Hematopoietic multipotent progenitor cell treated with erythropoietin and hydrocortisone succinate and interleukin-3 and kit ligand, for 17 days (in vitro differentiated cells): Measurements from ENCODE around the gene DDX41.
"Not testable (repeated sequence)": the region's sequence is repeated elsewhere in the genome, so short reads cannot be mapped to it uniquely, and the experiment has no call there.

Source experiments
- DNase-seq: peaks from one replicate; pipeline ENCODE4 v3.0.0-alpha.2; 2015; ENCODE audit warnings: low spot score

The DDX41 gene

DNA sequence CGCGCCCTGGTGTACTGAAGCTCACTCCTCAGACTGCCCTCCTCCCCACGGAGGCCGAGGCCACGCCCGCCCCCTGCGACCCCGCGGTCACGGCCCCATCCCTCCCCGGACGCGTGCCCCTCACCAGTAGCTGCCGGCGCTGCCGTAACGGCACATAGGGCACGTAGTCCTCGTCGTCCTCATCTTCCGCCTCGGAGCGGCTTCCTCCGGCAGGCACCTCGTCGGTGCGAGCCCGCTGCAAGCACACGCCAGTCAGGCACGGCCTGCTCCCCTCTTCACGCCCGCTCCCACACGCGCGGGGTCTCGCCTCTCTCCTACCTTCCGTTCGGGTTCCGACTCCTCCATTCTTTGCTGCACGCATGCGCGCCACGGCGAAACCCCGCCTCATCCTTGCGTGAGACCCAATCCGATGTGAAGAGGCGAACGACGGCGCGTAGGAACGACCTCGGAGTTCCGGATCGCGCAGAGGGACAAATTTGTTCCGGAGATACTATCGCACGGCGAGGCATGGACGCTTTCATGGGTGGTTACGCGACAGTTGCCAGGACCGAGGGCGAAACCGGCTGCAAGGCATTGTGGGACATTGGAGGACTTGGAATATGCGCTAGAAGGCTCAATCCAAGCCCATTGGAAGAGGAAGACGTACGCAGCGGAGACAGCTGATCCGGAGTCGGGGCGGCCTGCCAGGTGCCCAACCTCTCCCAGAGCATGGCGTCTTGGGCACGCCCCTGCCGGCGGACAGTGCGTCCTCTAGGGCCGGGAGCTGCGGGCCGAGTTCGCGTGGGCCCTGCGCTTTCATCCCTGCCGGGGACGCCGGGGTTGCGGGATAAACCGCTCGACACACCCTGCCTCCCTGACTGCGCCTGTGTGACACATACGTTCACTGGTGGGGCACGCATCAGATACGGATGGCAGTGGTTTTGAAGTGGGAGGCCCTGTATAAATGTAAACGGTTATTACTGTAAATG is at the start of gene DDX41:
DDX41 (minus strand) TSS at position 361 of the 968 bp plus-strand sequence; CDS start at position 345, 16 bp downstream.
- peak; percentile 98 for DNase-seq

DNA sequence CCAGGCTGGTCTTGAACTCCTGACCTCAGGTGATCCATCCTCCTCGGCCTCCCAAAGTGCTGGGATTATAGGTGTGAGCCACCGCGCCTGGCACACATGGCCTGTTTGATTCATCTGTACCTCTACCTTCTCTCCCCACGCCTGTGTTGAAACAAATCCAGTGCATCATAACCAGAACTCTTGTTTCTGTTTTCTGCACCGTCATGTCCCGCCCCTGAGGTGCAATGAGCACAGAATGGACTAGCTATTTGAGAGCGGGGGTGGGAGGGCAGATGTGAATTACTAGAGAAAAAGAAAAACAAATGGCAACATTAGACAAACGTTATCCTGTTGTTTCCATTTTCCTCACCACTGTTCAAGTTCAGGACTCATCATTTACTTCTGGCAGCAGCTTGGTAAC is 48.3 kb upstream of the DDX41 start:
- DNase-seq, result no peak

DNA sequence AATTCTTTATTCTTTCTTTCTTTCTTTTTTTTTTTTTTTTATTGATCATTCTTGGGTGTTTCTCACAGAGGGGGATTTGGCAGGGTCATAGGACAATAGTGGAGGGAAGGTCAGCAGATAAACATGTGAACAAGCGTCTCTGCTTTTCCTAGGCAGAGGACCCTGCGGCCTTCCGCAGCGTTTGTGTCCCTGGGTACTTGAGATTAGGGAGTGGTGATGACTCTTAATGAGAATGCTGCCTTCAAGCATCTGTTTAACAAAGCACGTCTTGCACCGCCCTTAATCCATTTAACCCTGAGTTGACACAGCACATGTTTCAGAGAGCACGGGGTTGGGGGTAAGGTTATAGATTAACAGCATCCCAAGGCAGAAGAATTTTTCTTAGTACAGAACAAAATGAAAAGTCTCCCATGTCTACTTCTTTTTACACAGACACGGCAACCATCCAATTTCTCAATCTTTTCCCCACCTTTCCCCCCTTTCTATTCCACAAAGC is 42.7 kb upstream of the DDX41 start:
- DNase-seq, result not testable (repeated sequence)

DNA sequence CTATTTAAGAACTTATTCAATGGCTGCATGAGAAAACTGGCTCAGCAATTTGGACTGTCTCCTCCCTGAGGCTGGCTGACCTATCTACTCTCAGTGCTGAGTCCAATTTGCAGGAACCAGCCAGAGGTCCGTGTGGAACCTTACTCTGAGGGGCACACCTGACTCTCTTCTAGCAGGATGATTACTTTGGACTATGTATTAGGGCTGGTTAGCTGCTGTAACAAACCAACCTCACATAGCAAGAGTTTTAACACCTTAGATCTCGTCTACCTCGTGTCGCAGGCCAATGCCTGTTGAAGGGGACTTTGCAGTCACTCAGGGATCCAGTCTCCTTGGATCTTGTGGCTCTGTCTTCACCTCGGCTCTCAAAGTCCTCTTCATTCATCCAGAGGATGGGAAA is 41.0 kb upstream of the DDX41 start:
- no peak for DNase-seq

DNA sequence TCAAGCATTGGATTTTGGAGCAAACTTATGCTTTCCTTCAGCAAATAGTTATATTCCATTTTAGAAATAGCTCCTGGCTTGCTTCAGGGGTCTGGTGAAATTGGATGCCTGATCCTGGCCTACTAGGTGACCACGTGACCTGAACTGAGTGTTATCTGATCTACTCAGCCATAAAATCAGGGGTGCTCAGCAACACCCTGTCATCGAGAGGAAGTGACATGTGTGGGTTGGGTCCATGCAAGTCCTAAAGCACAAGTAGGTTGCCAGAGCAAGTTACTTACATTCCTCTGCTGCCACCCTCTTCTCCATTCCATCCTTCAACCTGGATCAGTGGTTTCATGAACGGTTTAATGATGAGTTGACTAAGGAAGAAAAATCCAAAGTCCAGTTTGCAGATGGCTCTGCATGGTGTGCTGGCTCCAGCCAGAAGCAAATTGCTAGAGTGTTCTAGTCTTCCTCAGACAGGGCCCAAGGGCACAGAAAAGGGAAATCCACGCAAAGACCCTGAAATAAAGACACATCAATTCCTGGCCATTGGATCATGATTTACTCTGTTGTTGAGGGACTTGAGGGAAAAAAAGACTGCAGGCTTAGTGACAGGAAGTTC is 40.4 kb upstream of the DDX41 start:
- DNase-seq, result peak; percentile 27

DNA sequence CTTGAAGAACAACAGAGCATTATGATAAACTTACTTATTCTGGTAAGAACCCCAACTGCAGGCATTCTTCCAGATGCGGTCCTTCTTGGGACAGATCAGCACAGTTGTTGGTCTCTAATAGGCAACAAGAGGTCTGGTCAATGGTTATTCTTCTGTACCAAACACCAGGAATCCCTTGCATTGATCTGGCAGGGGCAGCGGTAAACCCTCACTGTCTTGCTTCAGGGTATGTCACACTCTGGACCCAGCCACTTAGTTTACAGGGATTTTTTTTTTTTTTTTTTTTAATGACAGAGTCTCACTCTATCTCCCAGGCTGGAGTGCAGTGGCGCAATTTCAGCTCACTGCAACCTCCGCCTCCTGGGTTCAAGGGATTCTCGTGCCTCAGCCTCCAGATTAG is 38.9 kb upstream of the DDX41 start:
- no peak for DNase-seq

DNA sequence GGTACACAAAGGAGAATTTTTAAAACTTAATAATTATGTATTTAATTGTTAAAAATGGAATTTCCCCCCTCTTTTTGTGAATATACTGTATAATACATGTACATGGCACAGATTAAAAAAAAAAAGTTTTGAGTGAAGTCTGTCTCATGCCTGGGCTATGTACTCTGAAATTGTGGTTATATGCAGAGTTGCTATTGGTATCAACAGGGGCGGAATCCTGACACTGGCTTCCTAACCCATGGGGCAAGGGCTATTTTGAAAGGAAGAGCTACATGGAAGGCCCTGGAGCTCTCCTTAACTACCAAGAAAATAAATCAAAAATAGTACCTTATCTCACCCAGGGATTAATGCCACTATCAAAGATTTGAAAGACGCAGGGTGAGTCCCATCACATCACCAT is 38.5 kb upstream of the DDX41 start:
- DNase-seq, result no peak

DNA sequence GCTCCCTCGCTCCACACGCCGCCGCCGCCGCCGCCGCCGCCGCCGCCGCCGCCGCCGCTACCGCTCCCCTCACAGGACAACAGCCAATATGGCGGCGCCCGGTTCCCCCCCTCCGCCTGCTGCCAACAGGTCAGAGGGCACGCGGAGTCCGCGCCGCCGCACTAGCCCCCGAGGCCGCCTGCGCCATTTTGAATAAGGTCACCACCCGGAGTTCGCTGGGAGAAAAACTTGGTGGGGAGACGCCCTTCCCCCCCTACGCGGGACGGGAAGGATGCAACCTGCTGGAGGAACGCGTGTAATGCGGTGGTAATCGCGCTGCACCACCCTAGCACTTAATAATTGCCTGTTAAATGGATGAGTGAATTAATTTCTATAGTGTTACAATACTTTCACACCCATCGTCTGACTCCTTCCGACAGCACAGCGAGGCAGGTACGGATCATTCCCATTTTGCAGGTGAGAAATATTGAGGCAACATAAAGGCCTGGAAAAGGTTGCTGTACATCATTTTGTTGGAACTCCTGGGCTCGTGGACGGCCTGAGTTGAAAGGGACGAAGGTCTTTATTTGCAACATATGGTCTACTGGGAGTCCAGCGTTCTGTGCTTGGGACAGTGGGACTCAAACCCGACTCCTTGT is 37.8 kb upstream of the DDX41 start, which contains the start of gene FAM193B:
FAM193B (minus strand) TSS at position 90 of the 638 bp plus-strand sequence. CDS start 105 bp downstream, outside the sequence.
- DNase-seq, result peak; percentile 94

DNA sequence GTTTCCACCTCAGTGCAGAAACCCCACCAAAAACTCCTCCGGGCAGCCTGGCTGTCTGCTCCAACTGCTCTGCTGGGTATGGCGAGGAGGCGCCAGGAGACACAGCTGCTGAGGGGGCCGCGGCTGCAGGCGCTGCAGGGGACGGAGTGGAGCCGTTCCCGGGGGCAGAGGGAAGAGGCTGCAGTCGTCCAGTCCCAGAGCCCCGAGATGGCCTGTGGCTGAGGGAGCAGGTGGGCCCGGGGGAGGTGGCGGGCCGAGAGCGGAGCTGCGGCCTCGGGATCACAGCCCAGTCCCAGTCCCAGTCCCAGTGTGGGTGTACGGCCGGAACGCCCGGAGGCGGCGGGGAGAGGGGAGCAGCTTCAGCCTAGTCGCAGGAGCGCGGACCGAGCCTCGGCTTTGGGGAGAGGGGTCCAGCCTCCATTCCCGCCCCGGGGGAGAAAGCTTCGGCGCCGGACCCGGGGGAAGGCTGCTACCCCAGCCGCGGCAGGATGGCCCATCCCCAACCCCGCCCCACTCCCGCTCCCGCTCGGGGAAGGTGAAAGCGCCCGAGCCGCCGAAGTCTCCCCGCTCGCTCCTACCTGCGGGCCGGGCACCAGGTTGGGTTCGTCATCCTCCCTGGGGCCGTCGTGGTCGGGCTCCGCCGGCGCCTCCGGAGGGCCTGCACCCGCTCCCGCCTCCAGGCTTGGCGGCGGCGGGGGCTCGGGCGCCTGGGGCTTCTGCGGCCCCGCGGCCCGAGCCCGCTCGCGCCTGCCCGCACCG is 37.1 kb upstream of the DDX41 start:
- peak; percentile 24 for DNase-seq

DNA sequence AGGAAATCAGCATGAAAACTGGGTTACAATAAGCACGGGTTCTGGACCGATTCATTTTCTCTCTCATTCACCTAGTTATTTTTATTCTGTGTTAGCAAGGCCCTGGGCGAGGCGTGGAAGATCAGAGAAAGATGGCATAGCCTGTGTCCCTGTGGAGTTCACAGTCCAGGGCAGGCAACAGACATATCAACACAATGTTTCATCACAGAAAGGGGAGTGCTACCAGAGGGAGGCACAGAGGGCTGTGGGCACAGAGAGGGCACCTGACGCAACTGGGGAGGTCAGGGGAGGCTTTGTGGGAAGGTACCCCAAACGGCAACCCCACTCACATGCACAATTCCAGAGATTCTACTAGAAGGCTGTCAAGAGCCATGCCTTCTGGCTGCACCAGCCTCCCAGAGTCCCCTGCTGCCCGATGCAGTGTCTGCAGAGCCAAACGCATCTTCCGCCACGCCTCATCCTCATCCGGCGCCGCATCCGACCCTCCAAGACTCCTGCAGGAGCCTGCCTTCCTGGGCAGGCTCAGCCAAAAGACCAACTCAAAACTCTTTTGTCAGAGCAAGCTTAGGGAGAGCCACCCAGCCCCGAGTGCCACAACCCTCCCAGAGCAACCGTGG is 36.2 kb upstream of the DDX41 start:
- no peak for DNase-seq

DNA sequence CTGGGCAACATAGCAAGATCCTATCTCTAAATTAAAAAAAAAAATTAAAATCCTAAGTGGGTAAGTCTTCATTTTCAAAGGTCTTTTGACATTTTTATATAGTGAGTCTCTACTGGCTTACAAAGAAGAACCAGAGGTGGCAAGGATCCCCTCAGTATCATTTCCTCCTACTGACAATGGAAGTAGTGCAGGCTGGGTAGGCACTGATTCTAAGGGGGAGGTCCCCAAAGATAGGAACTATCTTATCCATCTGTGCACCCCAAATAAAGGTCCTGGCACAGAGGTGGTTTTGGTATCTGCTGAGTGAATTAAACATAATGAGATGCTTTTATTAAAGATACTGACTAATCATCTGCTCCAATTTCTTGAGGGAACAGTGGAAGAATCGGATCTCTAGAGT is 33.4 kb upstream of the DDX41 start:
- no peak for DNase-seq

DNA sequence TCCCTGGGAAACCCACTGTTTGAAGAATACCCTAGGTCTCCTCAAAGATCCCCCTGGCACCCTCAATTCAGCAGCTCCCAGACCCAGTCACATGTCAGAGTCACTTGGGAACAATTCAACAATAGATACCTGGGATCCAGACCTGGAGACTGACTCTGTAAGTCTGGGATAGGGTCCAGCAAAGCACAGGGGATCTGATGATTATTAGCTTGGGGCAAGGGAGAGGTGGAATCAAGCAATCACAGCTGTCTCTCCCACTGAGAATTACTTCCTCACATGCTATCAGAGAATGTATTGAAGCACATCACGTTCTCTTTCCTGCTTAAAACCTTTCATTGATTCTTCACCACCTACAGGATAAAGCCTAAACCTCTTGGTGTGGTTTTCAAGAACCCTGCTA is 31.7 kb upstream of the DDX41 start:
- DNase-seq, result no peak

DNA sequence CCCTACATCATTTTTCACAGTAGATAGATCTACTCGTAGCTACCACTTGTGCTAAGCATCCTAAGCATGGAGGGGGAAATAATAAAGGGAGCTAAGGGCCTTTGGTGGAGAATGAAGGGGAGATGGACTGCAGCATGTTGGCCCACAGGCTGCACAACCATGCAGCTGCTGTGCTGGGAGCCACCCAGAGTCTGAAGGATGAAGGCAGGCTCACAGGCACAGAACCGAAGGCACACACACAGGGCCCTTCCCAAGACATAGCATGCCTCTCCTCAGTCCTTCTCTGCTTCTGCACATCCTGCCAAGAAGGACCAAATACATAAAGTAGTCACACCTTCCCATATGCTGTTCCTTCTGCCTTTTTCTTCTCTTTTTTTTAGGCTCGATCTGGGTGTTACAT is 31.0 kb upstream of the DDX41 start:
- no peak for DNase-seq

DNA sequence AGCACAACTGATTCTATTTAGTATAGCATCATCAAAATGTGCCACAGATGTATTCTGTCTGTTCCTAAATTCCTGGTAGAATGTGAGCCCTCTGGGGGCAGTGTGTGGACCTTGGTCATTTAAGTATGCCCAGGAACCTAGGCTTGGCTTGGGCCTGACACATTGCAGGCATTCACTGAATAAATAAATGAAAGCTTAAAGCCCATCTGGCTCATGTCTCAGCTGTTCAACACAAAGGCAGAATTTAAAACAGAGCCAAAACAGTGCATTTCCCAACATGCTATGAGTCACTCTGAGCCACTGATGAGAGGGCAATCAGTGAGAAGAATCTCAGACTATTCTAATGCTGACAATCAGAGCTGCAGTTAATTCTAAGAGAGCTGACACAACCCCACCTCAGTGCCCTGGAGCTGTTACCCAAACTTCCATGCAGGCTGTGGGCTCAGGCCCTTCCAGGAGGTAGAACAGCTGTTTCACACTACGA is 29.5 kb upstream of the DDX41 start:
- no peak for DNase-seq

DNA sequence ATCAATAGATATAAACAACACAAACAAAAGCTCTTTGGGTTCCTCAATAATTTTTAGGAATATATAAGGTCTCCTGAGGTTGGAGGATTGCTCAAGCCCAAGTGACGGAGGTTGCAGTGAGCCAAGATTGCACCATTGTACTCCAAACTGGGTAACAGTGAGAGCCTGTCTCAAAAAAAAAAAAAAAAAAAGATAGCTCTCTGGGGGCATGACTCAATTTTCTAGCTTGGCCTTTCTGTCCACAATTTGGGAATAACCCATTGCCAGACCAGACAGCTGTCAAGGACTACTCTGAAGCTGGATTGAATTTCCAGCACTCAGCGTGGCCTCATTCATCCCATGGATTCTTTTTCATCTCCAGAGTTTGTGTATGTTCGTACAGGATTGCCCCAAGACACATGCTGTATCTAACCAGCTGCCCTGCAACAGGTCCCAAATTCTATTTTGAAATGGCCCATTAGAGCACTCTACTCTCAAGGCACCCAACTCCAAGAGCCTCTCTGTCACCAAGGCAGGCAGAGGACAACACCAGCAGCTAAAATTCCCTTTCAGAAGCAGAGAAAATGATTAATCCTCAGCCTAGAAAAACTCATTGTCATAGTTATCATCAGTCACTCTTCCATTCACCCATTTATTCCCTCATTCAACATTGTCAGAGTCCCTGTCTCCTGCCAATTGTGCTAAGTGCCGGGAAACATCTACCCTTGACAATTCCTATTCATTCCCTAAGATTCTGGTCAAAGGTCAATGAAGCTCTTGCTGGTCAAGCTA is 28.9 kb upstream of the DDX41 start:
- DNase-seq, result no peak

DNA sequence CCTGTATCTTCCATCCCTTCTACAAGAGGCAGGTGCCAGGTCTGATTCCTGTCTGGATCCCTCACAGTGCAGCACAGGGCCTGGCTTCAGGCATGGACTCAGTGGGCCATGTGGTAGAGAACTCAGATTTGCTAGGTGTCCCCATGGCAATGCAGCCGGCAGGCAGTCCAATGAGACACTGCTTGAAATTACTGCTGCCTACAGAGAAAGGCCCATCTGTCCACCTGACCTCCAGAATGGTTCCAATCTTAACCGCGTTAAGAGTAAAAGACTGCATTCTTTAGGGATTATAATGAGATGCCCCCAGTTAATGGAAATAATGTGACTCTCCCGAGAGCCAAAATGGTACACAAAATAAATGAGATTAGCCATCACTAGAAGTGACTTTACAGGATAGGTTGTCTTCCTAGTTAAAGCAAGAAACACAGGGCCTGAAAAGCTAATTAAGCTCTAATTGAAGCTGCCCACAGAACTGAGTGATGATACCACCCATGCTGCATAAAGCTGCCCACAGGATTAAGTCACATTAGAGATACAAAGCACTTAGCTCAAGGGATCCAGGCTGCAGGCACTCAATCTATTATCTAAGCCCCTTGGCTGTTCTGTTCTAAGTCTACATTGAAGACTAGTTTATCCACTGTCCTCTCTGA is 26.2 kb upstream of the DDX41 start:
- no peak for DNase-seq

DNA sequence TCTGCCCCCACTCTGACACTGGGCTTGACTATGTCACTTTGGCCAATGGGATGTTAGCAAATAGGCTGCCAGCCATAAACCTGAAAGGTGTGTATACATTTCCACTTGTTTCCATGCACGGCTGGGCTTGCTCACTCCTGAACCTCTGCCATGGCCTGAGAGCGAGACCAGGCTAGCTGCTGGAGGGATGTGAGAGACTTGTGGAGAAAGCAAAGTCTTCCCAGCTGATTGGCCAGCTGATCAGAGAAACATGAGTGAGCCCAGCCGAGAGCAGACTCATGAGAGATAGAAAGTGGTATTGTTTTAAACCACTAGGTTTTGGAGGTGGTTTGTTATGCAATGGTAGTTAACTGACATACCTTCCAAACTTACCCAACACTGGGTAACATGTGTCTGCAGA is 23.7 kb upstream of the DDX41 start:
- no peak for DNase-seq

DNA sequence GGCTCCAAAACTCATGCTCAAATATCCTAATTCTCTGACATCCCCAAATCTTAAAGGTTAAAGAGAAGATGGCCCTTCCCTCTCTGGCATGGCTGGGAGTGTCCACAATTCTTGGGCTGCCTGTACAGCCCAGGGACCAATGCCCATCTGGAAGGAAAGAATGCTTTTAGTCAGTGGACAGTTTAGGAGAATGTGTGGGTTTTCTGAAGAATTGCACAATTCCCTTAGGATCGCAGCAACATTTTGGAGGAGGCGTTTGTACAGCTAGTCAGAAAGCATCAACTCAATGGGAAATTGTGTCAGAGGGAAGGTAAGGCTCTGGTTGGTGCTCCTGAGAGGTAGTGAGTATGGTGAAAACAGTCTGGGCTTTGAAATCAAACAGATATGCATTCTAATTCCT is 22.6 kb upstream of the DDX41 start:
- no peak for DNase-seq

DNA sequence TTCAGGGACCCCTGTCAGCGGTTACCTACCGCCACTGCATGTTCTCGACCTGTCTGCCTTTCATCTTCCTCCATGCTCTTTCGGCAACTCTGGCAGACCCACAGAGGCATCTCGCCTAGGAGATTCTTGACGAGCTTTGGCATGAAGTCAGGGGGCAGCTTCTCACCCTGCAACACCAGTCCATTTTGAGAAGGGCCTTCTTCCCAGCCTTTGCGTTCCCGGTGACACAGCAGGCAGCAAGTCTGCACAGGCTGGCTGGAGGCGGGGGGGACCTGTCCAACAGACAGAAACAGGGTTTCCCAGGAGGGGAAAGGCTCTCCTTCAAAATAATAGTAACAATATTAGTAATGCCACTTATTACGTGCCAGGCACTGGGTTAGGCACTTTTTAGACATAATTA is 22.1 kb upstream of the DDX41 start:
- DNase-seq, result no peak
